Lower leg skin (tissue), 4 donors: ENCODE results near the gene SLC11A2. TPM values are rescaled to one million over a fixed set of nuclear protein-coding genes. Genes with fewer than 3 reads are reported as not detected.
"Not testable (repeated sequence)": the region's sequence is repeated elsewhere in the genome, so short reads cannot be mapped to it uniquely, and the experiment has no call there.

ENCODE experiments used
- DNase-seq, 2 donors: peaks; one replicate each; pipeline ENCODE4 v3.0.0-alpha.2; 2019; ENCODE audit warnings: low spot score in 2 of 2
- H3K4me3 ChIP-seq: fragments of 200-600 bp; sonication (generic); 2 replicates; pipeline ENCODE4 v1.5.1; 2017; ENCODE audit warnings: mild to moderate bottlenecking, low read depth; ENCODE audit not compliant: poor library complexity, severe bottlenecking
- POLR2A ChIP-seq, 2 donors: fragments of 450-650 bp; IDR thresholded peaks; one replicate each; pipeline ENCODE4 v1.6.1; 2016 to 2017; ENCODE audit warnings: antibody characterized with exemption in 2 of 2, mild to moderate bottlenecking in 1 of 2, moderate library complexity in 1 of 2
- WGBS, 2 donors: methylation state at CpG; one replicate each; pipeline ENCODE4 v1.1.5; 2018; 5-methylcytosine and 5-hydroxymethylcytosine counted together
- intact Hi-C: fragments of 100-400 bp; cut with DNase I; formaldehyde crosslinking; loops from one replicate; pipeline ENCODE4 v1.15.0; 2023; ENCODE audit warnings: low total_unique reads
- total RNA-seq, 4 donors: library from RNA; depleted of rRNA; stranded (reverse); fragments of >200 nt; gene quantifications; one replicate each; pipeline ENCODE4 v1.1.0, GENCODE V29; 2016
- TF ChIP-seq, protein P1 (sequence below), 3 donors: fragments of 450-650 bp; IDR thresholded peaks; one replicate each; pipeline ENCODE4 v1.5.1; 2016; ENCODE audit warnings: antibody characterized with exemption in 3 of 3, mild to moderate bottlenecking in 3 of 3, moderate library complexity in 2 of 3

SLC11A2 gene
- total RNA-seq, 4 donors from 2014 or later, result 48.8 to 76.1 (median 64.9) TPM

DNA sequence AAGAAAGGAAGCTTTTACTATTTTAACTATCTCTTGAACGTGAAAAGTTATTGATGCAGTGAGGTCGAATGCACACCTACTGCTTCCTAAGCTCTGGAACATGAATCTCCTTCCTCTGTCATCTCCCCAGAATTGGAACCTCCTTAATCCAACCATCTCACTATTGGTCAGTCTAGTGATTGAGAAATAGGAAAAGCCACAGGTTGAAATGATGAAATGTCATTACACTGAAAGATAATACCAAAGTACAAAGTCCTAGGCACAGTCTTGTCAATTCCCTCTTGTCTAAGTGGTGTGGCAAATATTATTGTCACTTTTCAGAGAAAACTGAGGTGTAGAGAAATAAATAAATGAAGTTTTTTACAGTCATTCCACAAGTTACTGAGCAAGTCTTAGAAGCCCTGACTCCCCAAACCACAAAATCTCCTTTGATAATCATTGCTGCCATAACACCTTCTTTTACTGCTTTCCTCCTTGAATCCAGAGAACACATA, 93.3 kb downstream of the SLC11A2 start:
- no peak for DNase-seq
- H3K4me3 ChIP-seq, result no peak overlapping the region
- intact Hi-C loops, result no loop called here
- 70 to 73% methylated on average over 2 of the region's 2 CpGs for WGBS, 2 donors
- TF ChIP-seq POLR2A (IDR thresholded peaks at IDR 0.05), result no peak
- TF ChIP-seq, protein P1, sequence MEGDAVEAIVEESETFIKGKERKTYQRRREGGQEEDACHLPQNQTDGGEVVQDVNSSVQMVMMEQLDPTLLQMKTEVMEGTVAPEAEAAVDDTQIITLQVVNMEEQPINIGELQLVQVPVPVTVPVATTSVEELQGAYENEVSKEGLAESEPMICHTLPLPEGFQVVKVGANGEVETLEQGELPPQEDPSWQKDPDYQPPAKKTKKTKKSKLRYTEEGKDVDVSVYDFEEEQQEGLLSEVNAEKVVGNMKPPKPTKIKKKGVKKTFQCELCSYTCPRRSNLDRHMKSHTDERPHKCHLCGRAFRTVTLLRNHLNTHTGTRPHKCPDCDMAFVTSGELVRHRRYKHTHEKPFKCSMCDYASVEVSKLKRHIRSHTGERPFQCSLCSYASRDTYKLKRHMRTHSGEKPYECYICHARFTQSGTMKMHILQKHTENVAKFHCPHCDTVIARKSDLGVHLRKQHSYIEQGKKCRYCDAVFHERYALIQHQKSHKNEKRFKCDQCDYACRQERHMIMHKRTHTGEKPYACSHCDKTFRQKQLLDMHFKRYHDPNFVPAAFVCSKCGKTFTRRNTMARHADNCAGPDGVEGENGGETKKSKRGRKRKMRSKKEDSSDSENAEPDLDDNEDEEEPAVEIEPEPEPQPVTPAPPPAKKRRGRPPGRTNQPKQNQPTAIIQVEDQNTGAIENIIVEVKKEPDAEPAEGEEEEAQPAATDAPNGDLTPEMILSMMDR (IDR thresholded peaks at IDR 0.05), result no peak

- DNase-seq, intact Hi-C loops, H3K4me3 ChIP-seq: not testable (repeated sequence)
- WGBS, 2 donors, result 89 to 93% methylated on average over 12 of the region's 12 CpGs
Measured at GRCh38 chr12:50930477-50930876, 95.7 kb downstream of the SLC11A2 start.

- TF ChIP-seq, protein P1 (IDR thresholded peaks at IDR 0.05), result no peak
- TF ChIP-seq POLR2A (IDR thresholded peaks at IDR 0.05), result no peak
- H3K4me3 ChIP-seq, result no peak overlapping the region
- no peak for DNase-seq
- intact Hi-C loops, result no loop called here
- WGBS, 2 donors, result 78 to 81% methylated on average over 3 of the region's 3 CpGs
Measured at GRCh38 chr12:50929831-50930230, 96.4 kb downstream of the SLC11A2 start.

Other genes starting within 250 kb of the SLC11A2 start
- gene TMPRSS12, start 183.5 kb downstream of the SLC11A2 start, total RNA-seq, result 1 to 10 TPM in 1 of 4 donors, not detected in 3; 1.4 TPM
- not detected for gene HIGD1C, start 73.8 kb downstream of the SLC11A2 start, total RNA-seq
- gene LETMD1, start 21.9 kb upstream of the SLC11A2 start, total RNA-seq, result 10 to 100 TPM; 51.3 to 75.1 (median 56.6) TPM
- gene CSRNP2, start 57.2 kb upstream of the SLC11A2 start, total RNA-seq, result 10 to 100 TPM; 16.6 to 22.7 (median 18.7) TPM
- 10 to 100 TPM; 14.9 to 17.7 (median 17.1) TPM for gene TFCP2, start 146.8 kb upstream of the SLC11A2 start, total RNA-seq
- 10 to 100 TPM in 2 of 4 donors, 1 to 10 TPM in 2; 5.5 to 20.2 (median 10.6) TPM for gene POU6F1, start 191.7 kb upstream of the SLC11A2 start, total RNA-seq
- gene DAZAP2, start 212.4 kb upstream of the SLC11A2 start, total RNA-seq, result 100 to 1,000 TPM; 172 to 424 (median 256) TPM
- 10 to 100 TPM; 30.0 to 57.2 (median 44.9) TPM for gene SMAGP, start 244.0 kb upstream of the SLC11A2 start, total RNA-seq